Natural killer cell treated with Interleukin-12 subunit alpha and Interleukin-12 subunit beta and Interleukin-15 and Interleukin-18, amount 100 ng/mL, for 72 hours (primary cell): ENCODE measurements around the gene SMAP2. TPM values are rescaled to one million over a fixed set of nuclear protein-coding genes. Genes with fewer than 3 reads are reported as not detected.

Experiments
- ATAC-seq, 2 donors: fragments of 150-1000 bp; cut with Tn5 transposase in 1 of 2; sonication (Bioruptor Pico), chemical (Tn5 transposase) in 1 of 2; 2 replicates each; pipeline ENCODE4 v1.10.0; 2021
- DNase-seq: peaks from one replicate; pipeline ENCODE4 v3.0.0; 2022; ENCODE audit warnings: low spot score
- H3K27ac Mint-ChIP-seq, 2 donors: 1 replicate in 1 of 2; 2 replicates in 1 of 2; pipeline ENCODE4 v1.8.0; 2022; ENCODE audit warnings: mixed read lengths in 2 of 2, mild to moderate bottlenecking in 1 of 2, moderate library complexity in 1 of 2
- H3K27me3 Mint-ChIP-seq, 2 donors: 1 replicate in 1 of 2; 2 replicates in 1 of 2; pipeline ENCODE4 v1.8.0; 2022; ENCODE audit warnings: mixed read lengths in 2 of 2
- H3K36me3 Mint-ChIP-seq: one replicate; pipeline ENCODE4 v1.8.0; 2022; ENCODE audit warnings: mixed read lengths
- H3K4me1 Mint-ChIP-seq, 2 donors: 1 replicate in 1 of 2; 2 replicates in 1 of 2; pipeline ENCODE4 v1.8.0; 2022; ENCODE audit warnings: low read depth in 2 of 2, mixed read lengths in 2 of 2, mild to moderate bottlenecking in 1 of 2
- H3K4me3 Mint-ChIP-seq: one replicate; pipeline ENCODE4 v1.8.0; 2022; ENCODE audit warnings: mixed read lengths
- H3K9me3 Mint-ChIP-seq: 2 replicates; pipeline ENCODE4 v1.8.0; 2022; ENCODE audit warnings: mixed read lengths
- total RNA-seq, 2 donors: library from RNA; stranded (reverse); gene quantifications; one replicate each; pipeline ENCODE4 v1.2.3, GENCODE V29; 2022

Gene SMAP2
- total RNA-seq, 2 donors from 2014 or later, result 132 to 158 TPM

DNA sequence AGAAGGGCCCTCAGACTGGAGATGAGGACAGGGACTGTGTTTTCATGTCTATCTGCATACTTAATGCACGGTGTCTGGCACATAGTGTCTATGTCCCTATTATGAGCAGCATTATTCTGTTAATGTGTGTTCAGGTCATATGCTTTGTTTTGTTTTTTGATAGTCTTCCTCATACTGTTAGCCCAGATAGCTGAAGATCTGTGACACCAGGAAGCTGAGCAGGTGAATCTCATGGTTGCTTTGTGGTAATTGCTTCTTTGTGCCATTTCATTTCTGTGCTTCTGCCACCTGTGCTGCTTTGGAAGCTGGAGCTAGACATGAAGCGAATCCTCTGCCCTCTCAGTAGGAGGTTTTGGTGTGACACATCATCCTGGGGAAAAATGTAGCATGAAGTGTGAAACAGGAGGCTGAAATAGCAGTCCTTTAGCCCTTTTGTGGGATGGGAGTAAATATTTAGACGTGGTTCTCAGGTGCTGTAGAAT lies 15.8 kb downstream of the SMAP2 start:
- DNase-seq (no peak), ATAC-seq (no peak)
- H3K9me3 Mint-ChIP-seq, result no peaks in the 10 kb centered on the region
- H3K27ac Mint-ChIP-seq, result peak overlapping the region; percentile 93 to 96
- H3K36me3 Mint-ChIP-seq, result peaks cover 29% of the 10 kb centered on the region
- H3K27me3 Mint-ChIP-seq, result no peaks in the 10 kb centered on the region
- peak overlapping the region; percentile 83 for H3K4me3 Mint-ChIP-seq
- peaks cover 70 to 72% of the 10 kb centered on the region in 2 donors for H3K4me1 Mint-ChIP-seq

DNA sequence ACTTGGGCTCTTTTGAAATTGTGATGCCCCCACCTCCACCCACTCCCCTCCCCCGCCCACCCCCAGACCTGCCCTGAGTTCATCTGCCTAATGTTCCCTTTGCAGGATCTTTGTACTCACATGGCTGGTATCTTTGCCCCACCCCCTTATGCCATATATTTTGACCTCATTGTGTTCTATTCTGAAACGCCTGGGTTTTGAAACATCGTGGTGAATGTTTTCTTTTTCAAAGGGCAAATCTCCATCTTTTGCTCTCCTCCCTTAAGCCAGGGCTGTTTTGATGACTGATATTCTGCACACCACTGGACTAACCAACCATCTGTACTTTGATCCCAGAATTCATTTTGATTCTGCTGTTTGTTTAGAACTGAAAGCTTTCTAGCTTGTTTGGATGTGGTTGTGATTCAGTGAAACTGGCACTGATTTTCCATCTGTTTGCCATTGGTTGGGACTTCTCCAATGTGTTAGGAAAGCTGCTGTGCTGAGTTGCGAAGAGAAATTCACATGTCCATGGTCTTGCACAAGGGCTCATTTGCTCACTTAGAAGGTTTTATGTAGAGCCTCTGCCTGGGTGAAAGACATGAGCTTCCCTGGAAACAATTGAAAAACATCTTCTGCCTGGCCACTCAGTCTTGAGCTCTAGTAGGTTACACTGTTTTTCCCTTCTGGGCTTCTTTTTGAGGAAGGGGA lies 16.5 kb downstream of the SMAP2 start:
- ATAC-seq (no peak), DNase-seq (no peak)
- Mint-ChIP-seq H3K27me3 (no peaks in the 10 kb centered on the region), H3K9me3 (no peaks in the 10 kb centered on the region), H3K4me3 (peak overlapping the region; percentile 83), H3K4me1 (peaks cover 70 to 72% of the 10 kb centered on the region in 2 donors), H3K27ac (peak overlapping the region; percentile 93 to 96), H3K36me3 (peaks cover 29% of the 10 kb centered on the region)

DNA sequence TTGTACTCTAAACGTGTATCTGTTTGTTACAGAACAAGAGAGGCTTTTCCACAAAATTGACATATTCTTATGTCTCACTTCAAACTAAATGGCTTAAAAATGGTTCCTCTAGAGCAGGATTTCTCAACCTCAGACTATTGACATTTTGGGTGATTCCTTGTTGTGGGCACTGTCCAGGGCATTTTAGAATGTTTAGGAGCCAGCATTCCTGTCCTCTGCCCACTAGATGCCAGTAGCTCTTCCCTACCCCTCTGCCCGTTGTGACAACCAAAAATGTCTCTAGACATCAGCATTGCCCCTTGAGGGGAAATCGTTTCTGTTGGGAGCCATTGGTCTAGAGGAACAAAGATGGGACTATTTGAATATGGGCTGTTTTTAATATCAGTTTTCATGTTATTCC lies 17.3 kb downstream of the SMAP2 start:
- peaks cover 29% of the 10 kb centered on the region for H3K36me3 Mint-ChIP-seq
- no peak for ATAC-seq

DNA sequence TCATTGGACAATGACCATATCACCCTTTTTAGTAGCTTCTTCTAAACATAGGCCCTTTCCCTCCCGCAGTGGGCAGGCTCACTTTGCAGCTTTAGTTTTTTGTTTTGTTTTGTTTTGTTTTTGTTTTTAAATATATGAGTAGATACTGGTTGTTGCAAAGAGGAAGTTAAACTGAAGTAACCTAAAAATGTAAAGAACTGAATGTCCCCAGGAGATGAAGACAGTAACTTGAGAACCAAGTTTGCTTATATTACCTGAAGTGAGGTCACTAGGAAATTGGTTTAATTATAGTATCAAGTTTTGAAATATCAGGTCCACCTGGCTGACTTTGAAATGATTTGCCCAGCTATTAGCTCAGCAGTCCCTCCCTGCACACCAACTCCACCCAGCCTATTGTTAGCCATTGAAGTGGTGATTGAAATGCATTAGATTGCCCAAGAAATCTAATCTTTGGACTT lies 18.2 kb downstream of the SMAP2 start:
- no peak for DNase-seq
- ATAC-seq, result no peak
- Mint-ChIP-seq H3K27ac (peak overlapping the region; percentile 93 to 96), H3K4me3 (peak overlapping the region; percentile 35), H3K9me3 (no peaks in the 10 kb centered on the region), H3K4me1 (peaks cover 69 to 73% of the 10 kb centered on the region in 2 donors), H3K36me3 (peaks cover 24% of the 10 kb centered on the region), H3K27me3 (no peaks in the 10 kb centered on the region)

More for the DNA sequence above, 17.3 kb downstream of the SMAP2 start:
- Mint-ChIP-seq H3K4me1 (peaks cover 70 to 73% of the 10 kb centered on the region in 2 donors), H3K4me3 (peak overlapping the region; percentile 35), H3K27me3 (no peaks in the 10 kb centered on the region), H3K27ac (peak overlapping the region; percentile 93 to 96), H3K9me3 (no peaks in the 10 kb centered on the region)
- DNase-seq, result no peak

DNA sequence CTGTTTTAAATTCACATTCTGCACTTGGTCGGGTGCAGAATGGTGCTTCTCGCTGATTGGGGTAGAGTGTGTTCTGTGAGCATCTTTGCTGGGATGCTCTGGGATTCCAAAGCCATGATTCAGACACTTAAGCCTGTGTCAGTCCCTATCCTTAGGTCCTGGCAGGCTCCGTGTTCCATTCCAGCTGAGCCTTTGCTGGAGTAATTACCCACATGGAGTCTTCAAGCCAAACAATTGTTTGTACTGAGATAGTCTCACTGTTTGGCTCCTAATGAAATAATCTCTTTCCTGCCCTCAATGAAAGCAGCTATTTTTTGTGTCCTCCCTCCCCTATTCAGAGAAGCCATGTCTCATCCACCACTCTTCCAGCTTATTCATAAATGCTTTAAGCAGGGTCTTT lies 18.7 kb downstream of the SMAP2 start:
- DNase-seq (no peak), ATAC-seq (no peak)
- no peaks in the 10 kb centered on the region for H3K9me3 Mint-ChIP-seq
- no peak overlapping the region for H3K4me3 Mint-ChIP-seq
- H3K4me1 Mint-ChIP-seq, result peaks cover 70 to 78% of the 10 kb centered on the region in 2 donors
- peaks cover 24% of the 10 kb centered on the region for H3K36me3 Mint-ChIP-seq
- no peaks in the 10 kb centered on the region for H3K27me3 Mint-ChIP-seq
- H3K27ac Mint-ChIP-seq, result peak overlapping the region; percentile 93 to 96

DNA sequence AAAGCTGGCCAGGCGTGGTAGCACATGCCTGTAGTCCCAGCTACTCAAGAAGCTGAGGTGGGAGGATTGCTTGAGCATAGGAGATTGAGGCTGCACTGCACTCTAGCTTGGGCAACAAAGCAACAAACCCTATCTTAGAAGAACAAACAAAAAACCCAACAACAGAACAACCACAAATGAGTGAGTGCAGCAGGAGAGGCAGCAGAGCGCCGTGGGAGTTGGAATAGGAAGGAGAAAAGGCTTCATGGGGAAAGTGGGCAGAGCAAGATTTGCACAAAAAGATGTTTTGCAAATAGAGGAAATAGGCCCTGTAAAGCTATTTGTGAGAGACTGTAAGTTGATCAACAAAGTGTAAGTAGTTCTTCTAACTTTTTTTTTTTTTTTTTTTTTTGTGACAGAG lies 19.6 kb downstream of the SMAP2 start:
- H3K27me3 Mint-ChIP-seq, result no peaks in the 10 kb centered on the region
- H3K9me3 Mint-ChIP-seq, result no peaks in the 10 kb centered on the region
- H3K27ac Mint-ChIP-seq, result peak overlapping the region; percentile 93 to 96
- DNase-seq, result no peak
- H3K4me1 Mint-ChIP-seq, result peaks cover 72 to 85% of the 10 kb centered on the region in 2 donors
- peaks cover 24% of the 10 kb centered on the region for H3K36me3 Mint-ChIP-seq
- H3K4me3 Mint-ChIP-seq, result peak overlapping the region; percentile 52
- no peak for ATAC-seq

DNA sequence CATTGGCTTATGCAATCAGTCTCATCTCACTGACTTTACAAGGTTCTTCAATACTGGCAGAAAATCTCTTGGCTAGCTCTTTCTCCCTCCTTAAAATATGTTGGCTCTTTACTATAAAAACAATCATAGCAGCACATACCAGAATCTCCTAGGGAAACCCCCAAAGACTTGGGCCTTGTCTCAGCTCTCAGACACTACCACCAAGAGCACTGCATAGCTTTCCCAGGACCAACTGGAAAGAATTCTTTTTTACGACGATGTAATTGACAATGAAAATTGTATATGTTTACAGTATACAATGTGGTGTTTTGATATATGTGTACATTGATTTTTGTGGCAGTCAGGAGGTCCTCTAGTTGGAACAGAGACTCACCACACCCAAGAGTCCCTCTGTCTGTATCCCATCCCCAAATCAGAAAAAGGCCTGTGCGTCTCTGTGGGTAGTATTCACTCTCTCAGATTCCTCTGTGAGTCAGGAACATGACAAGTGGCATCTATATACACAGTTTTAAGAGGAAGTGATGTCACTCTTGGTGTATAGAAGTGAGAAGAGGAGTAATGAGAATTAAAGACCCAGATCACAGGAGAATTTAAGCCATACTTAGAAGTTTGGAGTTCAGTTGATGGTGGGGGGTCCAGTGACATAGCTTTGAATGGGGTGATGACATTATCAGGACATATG lies 21.1 kb downstream of the SMAP2 start:
- ATAC-seq (peak; percentile 88 to 97), DNase-seq (no peak)
- H3K4me3 Mint-ChIP-seq, result peak overlapping the region; percentile 82
- H3K27ac Mint-ChIP-seq, result peak overlapping the region; percentile 93 to 99
- no peaks in the 10 kb centered on the region for H3K27me3 Mint-ChIP-seq
- H3K4me1 Mint-ChIP-seq, result peaks cover 61 to 75% of the 10 kb centered on the region in 2 donors
- H3K36me3 Mint-ChIP-seq, result peaks cover 12% of the 10 kb centered on the region
- H3K9me3 Mint-ChIP-seq, result no peaks in the 10 kb centered on the region

DNA sequence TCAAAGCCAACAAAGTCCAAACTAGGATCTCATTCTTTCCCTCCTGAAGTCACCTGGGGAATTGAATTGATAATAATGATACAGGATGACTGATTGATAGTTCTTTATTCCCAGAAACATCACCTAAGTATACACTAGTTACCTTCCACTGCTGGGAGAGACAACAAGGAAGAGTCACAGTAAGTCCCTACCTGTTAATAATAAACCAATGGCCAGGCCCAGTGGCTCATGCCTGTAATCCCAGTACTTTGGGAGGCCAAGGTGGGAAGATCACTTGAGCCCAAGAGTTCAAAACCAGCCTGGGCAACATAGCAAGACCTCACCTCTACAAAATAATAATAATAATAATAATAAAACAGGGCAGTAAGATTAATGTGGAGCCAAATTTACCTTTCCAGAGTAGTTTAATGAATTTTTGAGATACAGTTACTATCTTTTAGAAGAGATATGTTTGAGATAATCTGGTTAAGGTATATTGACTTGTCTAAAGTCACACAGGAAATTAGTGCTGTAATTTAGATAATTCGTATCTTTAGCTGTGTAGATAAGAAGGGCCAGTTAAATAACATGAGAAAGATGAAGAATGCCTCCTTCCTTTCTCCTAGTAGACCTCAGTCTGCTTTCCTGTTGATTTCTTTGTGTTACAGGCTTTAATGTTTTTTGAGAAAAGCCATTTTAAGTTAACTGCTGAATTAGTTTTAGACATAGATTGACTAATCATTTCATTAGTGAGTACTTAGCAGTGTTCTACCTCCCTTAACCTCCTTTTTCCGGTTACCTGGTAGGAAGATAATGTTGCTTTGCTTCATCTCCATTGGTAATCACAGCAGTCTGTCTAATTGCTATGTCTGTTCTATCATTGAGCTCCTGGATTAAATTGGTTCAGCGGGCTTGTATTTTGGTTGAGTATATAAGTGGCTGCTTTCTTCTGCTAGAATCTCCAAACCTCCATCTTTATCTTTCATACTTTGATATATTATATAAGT lies 22.0 kb downstream of the SMAP2 start:
- Mint-ChIP-seq H3K4me1 (peaks cover 62 to 75% of the 10 kb centered on the region in 2 donors), H3K27ac (peak overlapping the region; percentile 93 to 99), H3K27me3 (no peaks in the 10 kb centered on the region), H3K36me3 (peaks cover 10% of the 10 kb centered on the region), H3K9me3 (no peaks in the 10 kb centered on the region), H3K4me3 (peak overlapping the region; percentile 82)
- ATAC-seq (no peak), DNase-seq (no peak)

DNA sequence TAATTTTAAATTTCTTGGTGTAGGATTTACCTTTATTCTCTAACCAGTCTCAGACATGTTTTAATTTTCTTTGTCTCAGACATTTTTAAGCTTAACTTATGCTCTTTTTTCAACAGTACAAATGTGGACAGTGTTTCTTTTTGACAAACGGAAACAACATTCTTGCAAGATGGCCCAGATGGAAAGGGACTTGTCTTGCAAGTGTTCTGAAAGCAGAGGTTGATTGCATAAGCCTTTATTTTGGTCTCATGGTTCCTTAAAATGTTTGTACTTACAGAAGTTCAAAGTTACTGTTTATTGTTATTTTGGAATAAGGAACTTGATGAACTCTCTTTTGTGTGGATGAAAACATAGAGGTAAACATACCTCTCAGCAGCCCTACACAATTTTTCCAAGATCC lies 22.9 kb downstream of the SMAP2 start:
- Mint-ChIP-seq H3K27me3 (no peaks in the 10 kb centered on the region), H3K4me1 (peaks cover 57 to 68% of the 10 kb centered on the region in 2 donors), H3K36me3 (peaks cover 13% of the 10 kb centered on the region), H3K27ac (peak overlapping the region; percentile 93 to 99), H3K9me3 (no peaks in the 10 kb centered on the region), H3K4me3 (peak overlapping the region; percentile 25)
- DNase-seq, result no peak
- no peak for ATAC-seq

DNA sequence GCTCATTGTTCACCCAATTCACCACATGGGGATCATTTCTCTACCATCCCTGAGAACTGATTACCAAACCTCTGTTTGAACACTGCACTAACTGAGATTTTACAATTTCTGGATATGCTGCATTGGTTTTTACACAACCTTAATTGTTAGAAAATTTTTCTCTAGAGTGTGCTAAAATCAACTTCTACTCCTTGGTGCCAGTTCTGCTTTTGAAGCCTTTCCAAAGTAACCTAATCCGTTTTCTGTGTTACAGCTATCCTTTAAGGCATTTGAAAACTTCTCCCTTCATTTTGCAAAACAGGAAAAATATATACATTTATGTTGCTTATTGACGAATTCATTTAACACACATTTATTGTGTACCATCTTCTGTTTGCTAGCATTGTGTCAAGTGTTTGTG lies 23.7 kb downstream of the SMAP2 start:
- Mint-ChIP-seq H3K4me3 (no peak overlapping the region), H3K36me3 (peaks cover 13% of the 10 kb centered on the region), H3K9me3 (no peaks in the 10 kb centered on the region), H3K27ac (peak overlapping the region; percentile 93 to 99), H3K4me1 (peaks cover 56 to 72% of the 10 kb centered on the region in 2 donors), H3K27me3 (no peaks in the 10 kb centered on the region)
- ATAC-seq (no peak), DNase-seq (no peak)

DNA sequence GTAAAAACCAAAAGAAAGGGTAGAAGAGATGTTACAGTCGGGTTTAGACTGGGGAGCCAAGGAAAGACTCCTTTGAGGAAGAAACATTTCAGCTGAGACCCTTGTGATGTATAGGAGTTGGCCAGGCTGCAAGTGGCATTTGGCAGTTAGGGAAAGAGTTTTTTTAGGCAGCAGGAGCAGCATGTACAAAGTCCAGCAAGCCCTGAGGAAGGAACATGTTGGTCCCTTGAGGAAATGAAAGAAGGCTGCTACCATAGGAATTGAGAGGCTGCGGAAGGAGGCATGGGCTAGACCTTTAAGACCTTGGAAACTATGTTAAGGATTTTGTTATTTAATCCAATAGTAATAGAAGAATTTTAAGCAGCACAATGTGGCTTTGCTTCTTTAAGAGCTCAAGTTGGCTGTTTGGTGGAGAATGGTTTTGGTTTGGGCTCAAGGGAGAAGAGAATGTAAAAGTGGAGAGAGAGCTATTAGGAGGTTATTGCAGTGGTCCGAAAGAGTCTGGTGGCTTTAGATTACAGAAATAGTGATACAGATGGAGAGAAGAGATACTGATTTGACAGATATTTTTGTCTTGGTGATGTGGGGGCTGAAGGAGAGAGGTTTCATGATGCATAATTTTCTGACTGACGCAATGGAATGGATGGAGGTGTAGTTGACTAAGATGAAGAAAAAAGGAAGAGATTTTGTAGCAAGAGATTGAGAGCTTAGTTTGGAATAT lies 26.6 kb downstream of the SMAP2 start:
- Mint-ChIP-seq H3K27ac (peak overlapping the region; percentile 57 to 72), H3K36me3 (peaks cover 13% of the 10 kb centered on the region), H3K9me3 (no peaks in the 10 kb centered on the region), H3K4me1 (peaks cover 44 to 73% of the 10 kb centered on the region in 2 donors), H3K4me3 (peak overlapping the region; percentile 71), H3K27me3 (no peaks in the 10 kb centered on the region)
- ATAC-seq (peak; percentile 53 to 74), DNase-seq (no peak)

DNA sequence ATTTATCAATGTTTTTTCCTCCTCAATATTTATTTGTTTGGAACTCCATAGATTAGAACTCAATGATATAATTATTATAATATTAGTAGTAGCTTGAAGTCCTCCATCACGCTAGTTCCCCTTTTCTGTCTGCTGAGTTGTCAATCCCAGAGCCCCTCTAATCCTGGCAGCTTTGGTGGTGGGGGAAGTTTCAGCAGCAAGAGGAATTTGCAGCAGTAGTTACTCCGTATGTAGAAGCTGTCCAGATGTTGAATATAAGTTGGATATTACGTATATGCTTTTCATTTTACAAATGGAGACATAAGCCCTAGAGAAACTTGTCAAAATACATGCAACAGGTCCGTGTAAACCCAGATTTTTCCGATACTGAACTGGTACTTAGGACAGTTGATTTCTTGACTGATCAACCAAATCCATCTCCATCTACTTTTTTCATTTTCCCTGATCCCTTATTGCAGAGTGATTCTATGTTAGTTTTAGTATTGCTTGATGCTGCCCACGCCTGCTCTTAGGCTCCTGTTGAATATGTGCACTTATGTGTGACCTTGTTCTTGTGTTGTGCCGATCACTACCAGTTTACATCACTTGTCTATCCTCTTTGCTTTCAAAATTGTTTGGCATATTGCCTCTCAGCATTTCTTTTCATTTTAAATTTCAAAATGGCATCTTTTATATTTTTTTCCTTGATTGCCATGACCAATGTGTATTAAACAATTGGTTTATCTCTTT lies 28.1 kb downstream of the SMAP2 start:
- Mint-ChIP-seq H3K9me3 (no peaks in the 10 kb centered on the region), H3K4me3 (peak overlapping the region; percentile 81), H3K36me3 (peaks cover 13% of the 10 kb centered on the region), H3K27me3 (no peaks in the 10 kb centered on the region), H3K4me1 (peaks cover 45 to 58% of the 10 kb centered on the region in 2 donors), H3K27ac (peak overlapping the region; percentile 57 to 89)
- ATAC-seq (no peak), DNase-seq (no peak)
